Body of pancreas (tissue), 4 donors: ENCODE results near the gene DUS2. TPM values are rescaled to one million over a fixed set of nuclear protein-coding genes. Genes with fewer than 3 reads are reported as not detected.

Experiments used
- ATAC-seq: fragments of 150-250 bp; one replicate; pipeline ENCODE4 v1.9.1; 2016
- DNase-seq, 4 donors: peaks; one replicate each; pipeline ENCODE4 v3.0.0-alpha.2; 2019
- H3K27ac ChIP-seq, 4 donors: fragments of 200-600 bp; sonication (generic); 1 replicate in 3 of 4; 2 replicates in 1 of 4; pipeline versions ENCODE4 v1.5.1 to v1.6.1; 2016 to 2019; ENCODE audit warnings: mild to moderate bottlenecking in 1 of 4, mixed read lengths in 1 of 4, moderate library complexity in 1 of 4
- H3K27me3 ChIP-seq, 2 donors: fragments of 200-600 bp; sonication (generic); one replicate each; pipeline ENCODE4 v1.6.0; 2016; ENCODE audit warnings: mild to moderate bottlenecking in 1 of 2
- H3K36me3 ChIP-seq, 2 donors: fragments of 200-600 bp; sonication (generic); replicated peaks in 1 of 2; 2 replicates each; pipeline ENCODE4 v1.5.1; 2016; ENCODE audit warnings: low read depth in 2 of 2; ENCODE audit not compliant: insufficient read depth in 1 of 2
- H3K4me1 ChIP-seq: fragments of 200-600 bp; sonication (generic); one replicate; pipeline ENCODE4 v1.6.0; 2016
- H3K4me3 ChIP-seq, 2 donors: fragments of 200-600 bp; sonication (generic); 1 replicate in 1 of 2; 2 replicates in 1 of 2; pipeline ENCODE4 v1.5.1; 2016 to 2019
- H3K9me3 ChIP-seq, 3 donors: fragments of 200-600 bp; sonication (generic); 1 replicate in 2 of 3; 2 replicates in 1 of 3; pipeline ENCODE4 v1.5.1; 2016
- CTCF ChIP-seq, 7 experiments: fragments of 450-650 bp in 4 of 7; fragments of 200-600 bp in 3 of 7; sonication (generic) in 3 of 7; IDR thresholded peaks; one replicate each; pipeline ENCODE4 v1.5.1; 2016 to 2019; ENCODE audit warnings: antibody characterized with exemption in 7 of 7
- POLR2A ChIP-seq, 3 donors: fragments of 450-650 bp; IDR thresholded peaks; one replicate each; pipeline ENCODE4 v1.6.1; 2016; ENCODE audit warnings: antibody characterized with exemption in 3 of 3, mild to moderate bottlenecking in 2 of 3
- WGBS, 2 donors: methylation state at CpG; one replicate each; pipeline ENCODE4 v1.1.5; 2017; 5-methylcytosine and 5-hydroxymethylcytosine counted together
- intact Hi-C: fragments of 100-400 bp; cut with DNase I; formaldehyde crosslinking; loops from one replicate; pipeline ENCODE4 v1.15.1; 2023
- total RNA-seq, 2 donors: library from RNA; depleted of rRNA; stranded (reverse); fragments of >200 nt; gene quantifications; one replicate each; pipeline ENCODE4 v1.1.0, GENCODE V29; 2016

The DUS2 gene
- total RNA-seq, 2 donors from 2014 or later = 3.1 to 3.6 TPM

- 72 to 79% methylated on average over 9 to 11 of the region's 11 CpGs for WGBS, 2 donors
- ATAC-seq = peak; percentile 42
- Histone ChIP-seq H3K4me1 (peaks cover 3% of the 10 kb centered on the region), H3K36me3 (no peaks in the 10 kb centered on the region), H3K4me3 (no peak overlapping the region), H3K27ac (peak overlapping the region in 1 of 4 donors; percentile 33), H3K9me3 (no peaks in the 10 kb centered on the region), H3K27me3 (no peaks in the 10 kb centered on the region)
- TF ChIP-seq POLR2A (IDR thresholded peaks at IDR 0.05) (no peak), CTCF (IDR thresholded peaks at IDR 0.05) (no peak)
- intact Hi-C loops = no loop called here
- DNase-seq = peak in 1 of 4 donors; percentile 13
These were observed 35.5 kb upstream of the DUS2 start for GRCh38 chr16:67987460-67988160.

GRCh38 chr16:67988675-67989074, 34.4 kb upstream of the DUS2 start:
- H3K4me1 ChIP-seq = peaks cover 12% of the 10 kb centered on the region
- intact Hi-C loops = no loop called here
- H3K27me3 ChIP-seq = no peaks in the 10 kb centered on the region
- H3K36me3 ChIP-seq = no peaks in the 10 kb centered on the region
- ATAC-seq = no peak
- H3K4me3 ChIP-seq = no peak overlapping the region
- 65 to 89% methylated on average over 3 of the region's 3 CpGs for WGBS, 2 donors
- H3K9me3 ChIP-seq = no peaks in the 10 kb centered on the region
- H3K27ac ChIP-seq = no peak overlapping the region
- no peak for DNase-seq
- no peak for TF ChIP-seq POLR2A (IDR thresholded peaks at IDR 0.05)
- no peak for TF ChIP-seq CTCF (IDR thresholded peaks at IDR 0.05)

GRCh38 chr16:67989322-67990017, 33.6 kb upstream of the DUS2 start:
- no peak for TF ChIP-seq POLR2A (IDR thresholded peaks at IDR 0.05)
- TF ChIP-seq CTCF (IDR thresholded peaks at IDR 0.05) = no peak

GRCh38 chr16:67990018-67990386, 33.1 kb upstream of the DUS2 start:
- ATAC-seq (no peak), DNase-seq (no peak)
- Histone ChIP-seq H3K9me3 (no peaks in the 10 kb centered on the region), H3K27ac (no peak overlapping the region), H3K4me3 (no peak overlapping the region), H3K4me1 (peaks cover 11% of the 10 kb centered on the region), H3K27me3 (no peaks in the 10 kb centered on the region), H3K36me3 (no peaks in the 10 kb centered on the region)
- 73 to 78% methylated on average over 6 of the region's 6 CpGs for WGBS, 2 donors
- no peak for TF ChIP-seq POLR2A (IDR thresholded peaks at IDR 0.05)
- no peak for TF ChIP-seq CTCF (IDR thresholded peaks at IDR 0.05)
- intact Hi-C loops = no loop called here

More at GRCh38 chr16:67989322-67990017, 33.6 kb upstream of the DUS2 start:
- no peak overlapping the region for H3K27ac ChIP-seq
- no peak overlapping the region for H3K4me3 ChIP-seq
- intact Hi-C loops = no loop called here
- no peaks in the 10 kb centered on the region for H3K36me3 ChIP-seq
- no peaks in the 10 kb centered on the region for H3K9me3 ChIP-seq
- no peak for DNase-seq
- H3K4me1 ChIP-seq = peaks cover 13% of the 10 kb centered on the region
- WGBS, 2 donors = 69 to 80% methylated on average over 6 to 8 of the region's 8 CpGs
- no peaks in the 10 kb centered on the region for H3K27me3 ChIP-seq
- ATAC-seq = no peak
